HG03097 (cell line): Measurements from ENCODE around the gene NSD1.
"Not testable (repeated sequence)": the region's sequence is repeated elsewhere in the genome, so short reads cannot be mapped to it uniquely, and the experiment has no call there.

ENCODE experiments used
- ATAC-seq: cut with Tn5 transposase; IDR thresholded peaks from one replicate; pipeline ENCODE4 v1.9.1; 2021; ENCODE audit not compliant: unreplicated experiment, low FRiP score

The NSD1 gene

DNA sequence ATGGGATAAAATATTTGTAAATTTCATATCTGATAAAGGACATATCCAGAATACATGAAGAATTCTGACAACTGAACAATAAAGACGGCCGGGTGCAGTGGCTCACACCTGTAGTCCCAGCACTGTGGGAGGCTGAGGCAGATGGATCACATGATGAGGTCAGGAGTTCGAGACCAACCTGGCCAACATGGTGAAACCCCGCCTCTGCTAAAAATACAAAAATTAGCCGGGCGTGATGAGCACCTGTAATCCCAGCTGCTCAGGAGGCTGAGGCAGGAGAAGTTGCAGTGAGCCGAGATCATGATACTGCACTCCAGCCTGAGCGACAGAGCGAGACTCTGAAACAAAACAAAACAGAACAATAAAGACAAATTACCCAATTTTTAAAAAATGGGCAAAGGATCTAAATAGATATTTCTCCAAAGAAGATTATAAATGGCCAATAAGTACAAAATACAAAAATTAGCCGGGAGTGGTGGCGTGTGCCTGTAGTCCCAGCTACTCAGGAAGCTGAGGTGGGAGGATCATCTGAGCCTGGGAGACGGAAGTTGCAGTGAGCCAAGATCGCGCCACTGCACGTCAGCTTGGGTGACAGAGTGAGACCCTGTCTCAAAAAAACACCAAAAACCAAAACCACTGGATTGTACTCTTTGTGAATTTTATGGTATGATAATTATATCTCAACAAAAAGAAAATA lies 9.6 kb upstream of the NSD1 start:
- ATAC-seq = no peak

DNA sequence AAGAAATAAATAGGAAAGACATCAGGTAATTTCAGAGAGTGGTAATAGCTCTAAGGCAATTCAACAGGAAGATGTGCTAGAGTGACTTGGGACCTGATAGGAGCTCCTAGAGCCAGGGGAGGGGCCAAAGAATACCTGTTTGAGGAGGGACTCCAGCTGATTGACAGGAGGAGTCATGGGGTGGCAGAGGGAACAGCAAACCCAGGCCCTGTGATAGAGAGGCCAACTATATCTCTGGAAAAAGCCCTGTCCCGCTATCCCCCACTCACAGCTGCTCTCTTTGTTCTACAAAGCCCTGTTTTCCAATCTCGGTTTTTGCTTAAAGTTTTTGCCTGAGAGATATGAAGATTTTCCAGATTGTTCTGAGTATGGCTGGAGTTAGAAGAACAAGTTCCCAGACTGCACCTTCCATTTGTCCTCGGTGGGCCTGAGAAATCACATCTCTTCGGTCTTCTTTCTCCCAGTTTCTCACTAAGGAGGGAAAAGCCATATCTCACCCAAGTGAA lies 9.0 kb upstream of the NSD1 start:
- no peak for ATAC-seq

DNA sequence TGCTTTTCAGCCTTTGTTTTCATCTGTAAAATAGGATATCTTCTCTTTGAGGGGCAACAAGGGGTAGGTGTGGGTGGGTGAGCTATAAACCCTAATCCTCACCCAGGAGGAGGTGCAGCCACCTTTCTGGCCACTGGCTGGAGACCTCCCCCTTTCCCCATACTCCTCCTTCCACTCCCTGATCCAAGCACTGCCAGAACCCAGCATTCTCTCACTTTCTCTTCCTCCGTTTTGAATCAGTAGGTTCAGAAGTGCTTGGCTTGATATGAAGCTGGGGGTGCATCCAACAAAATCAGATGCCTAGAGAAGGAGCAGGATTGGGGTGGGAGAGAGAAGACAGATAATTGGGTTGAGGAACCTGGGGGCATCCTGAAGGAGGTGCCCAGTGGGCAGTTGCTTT lies 6.8 kb upstream of the NSD1 start:
- no peak for ATAC-seq

DNA sequence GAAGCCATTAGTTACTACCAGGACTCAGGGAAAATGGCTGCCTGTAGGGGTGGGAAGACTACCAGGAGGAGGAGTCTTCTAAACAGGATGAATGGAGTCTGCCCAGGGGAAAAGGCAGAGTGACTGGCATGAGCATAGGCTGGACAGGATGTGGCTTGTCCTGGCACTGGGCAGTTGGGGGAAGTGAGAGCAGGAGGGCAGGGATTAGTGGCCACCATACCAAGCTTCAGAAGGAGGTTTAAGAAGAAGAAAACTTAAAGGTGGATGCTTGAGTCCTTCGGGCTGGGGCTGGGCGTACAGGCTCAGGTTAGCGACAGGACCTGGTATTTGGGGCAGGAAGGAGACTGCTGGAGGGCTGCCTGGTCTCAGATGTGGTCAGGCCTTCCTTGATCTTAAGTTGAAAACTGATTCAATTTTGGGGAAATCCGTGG lies 5.0 kb upstream of the NSD1 start:
- no peak for ATAC-seq

DNA sequence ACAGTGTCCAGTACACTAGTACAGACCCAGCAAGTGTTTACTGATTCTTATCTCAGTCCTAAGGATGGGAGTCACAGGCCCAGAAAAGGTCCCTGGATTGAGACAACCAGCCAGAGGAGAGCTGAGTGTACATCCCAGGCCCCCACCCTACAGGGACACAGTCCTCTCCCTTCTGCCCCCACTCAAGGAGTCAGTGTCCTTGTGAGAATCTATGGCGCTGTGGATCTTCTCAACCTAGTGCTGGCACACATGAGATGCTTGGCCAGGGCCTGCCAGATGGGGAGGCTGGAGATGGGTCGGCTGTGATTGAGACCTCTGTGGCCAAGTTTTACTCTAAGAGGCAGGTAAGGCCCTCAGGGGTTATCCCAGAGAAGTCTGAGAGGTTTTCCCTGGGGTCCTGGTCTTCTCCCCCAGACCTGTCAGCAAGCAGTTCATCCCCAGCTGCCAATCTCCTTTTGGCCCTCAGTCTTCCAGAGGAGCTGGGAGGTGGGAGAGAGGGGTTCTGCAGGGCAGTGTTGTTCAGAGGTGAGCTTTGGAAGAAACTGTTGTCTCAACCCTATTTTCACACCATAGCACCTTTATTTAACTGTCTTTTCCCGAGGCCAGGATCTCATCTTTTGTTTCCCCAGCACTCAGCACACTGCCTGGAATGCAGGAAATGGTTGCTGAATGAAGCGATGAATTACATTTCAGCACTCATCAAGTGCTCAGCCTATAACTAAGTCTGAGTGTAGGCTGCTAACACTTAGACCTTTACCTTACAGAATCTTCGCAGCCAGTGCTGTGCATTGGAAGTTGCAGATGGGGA lies 3.2 kb upstream of the NSD1 start:
- ATAC-seq = no peak

DNA sequence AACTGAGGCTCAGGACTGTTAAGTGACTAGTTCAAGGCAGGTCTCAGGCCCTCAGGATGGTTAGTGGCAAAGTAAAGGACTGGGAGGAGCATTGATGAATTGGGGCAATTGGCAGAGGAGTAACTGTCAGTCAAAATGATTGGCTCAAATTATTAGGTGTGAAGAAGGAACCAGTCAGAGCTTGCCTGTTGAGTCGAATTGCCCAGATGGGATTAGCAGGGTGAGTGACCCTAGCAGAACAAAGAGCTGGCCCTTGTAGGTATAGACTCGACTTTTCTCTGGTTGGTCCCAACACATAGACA lies 2.6 kb upstream of the NSD1 start:
- ATAC-seq = no peak

DNA sequence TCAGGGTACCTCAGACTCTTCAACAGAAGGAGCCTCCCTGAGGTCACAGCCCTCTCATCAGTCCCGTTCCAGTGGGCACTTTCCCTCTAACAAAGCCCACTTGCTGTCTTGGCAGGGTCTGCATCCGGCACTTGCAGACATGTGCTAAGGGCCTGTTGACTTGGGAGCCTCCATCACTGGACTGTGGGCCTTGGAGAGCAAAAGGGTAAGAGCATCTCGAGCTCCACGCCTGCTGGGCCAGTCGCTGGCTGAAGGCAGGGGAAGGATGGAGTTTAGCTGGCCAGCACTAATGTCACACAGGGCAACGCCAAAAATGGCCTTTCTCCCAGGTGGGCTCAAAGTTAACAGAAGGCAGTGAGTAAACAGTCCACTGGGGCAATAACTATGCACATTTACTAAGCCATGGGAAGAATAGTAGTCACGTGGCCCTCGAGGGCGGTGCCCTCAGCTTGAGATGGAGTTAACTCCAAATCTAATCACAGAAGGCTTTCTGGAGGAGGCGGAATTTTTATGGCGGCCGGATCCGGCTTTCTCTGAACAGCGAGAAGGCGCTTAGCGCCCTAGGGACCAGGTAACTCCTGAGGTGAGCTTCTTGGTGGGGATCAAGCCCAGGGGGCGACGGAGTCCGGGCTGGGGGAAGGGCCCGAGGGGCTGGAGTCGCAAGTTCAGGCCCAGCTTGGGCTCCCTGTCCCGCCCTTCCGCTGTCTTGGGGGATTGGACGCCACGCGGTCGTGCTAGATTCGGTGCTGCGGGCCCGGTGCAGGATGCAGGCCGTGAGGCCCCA lies 2.0 kb upstream of the NSD1 start:
- ATAC-seq = no peak

DNA sequence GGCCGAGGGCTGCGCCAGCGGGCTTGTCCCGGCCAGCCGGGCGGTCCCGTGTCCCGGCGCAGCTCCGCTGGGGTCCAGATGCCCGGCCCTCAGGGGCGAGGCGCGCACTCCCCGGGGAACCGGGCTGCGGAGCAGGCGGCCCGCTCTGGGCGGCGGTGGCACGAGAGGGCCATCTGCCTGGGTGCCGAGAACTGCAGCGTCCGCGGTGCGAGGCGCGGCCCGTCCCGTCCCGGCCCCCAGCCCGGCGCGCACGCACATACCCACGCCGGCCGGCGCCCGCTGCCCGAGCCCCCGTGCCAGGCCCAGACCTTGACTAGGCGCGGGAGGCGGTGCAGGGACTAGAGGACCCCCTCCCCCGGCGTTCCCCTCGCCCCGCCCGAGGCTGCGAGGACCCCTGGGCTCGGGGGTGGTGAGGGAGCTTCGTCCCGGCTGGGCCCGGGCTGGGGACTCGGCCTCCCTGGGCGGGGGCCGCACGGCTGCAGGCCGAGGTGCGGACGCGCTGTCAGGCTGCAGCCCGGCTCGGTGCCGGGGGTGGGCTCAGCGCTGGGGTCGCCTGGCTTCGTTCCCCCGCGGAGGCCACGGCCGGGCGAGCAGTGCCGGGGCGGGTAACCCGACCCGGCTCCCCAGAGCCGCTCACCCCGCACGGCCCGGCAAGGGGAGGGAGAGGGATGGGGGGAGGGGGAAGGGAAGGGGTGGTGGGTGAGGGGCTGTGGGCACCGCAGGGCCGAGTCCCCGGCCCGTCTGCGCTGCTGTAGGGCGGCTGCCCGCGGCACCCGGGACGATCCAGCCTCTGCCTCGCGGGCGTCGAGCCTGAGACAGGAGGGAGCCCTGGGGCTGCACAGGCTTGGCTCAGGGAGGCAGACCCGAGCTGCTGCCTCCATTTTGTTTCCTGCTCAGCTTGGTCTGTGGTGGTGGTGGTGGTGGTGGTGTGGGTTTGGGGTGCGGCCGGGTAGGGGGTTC lies 1.2 kb upstream of the NSD1 start:
- no peak for ATAC-seq

DNA sequence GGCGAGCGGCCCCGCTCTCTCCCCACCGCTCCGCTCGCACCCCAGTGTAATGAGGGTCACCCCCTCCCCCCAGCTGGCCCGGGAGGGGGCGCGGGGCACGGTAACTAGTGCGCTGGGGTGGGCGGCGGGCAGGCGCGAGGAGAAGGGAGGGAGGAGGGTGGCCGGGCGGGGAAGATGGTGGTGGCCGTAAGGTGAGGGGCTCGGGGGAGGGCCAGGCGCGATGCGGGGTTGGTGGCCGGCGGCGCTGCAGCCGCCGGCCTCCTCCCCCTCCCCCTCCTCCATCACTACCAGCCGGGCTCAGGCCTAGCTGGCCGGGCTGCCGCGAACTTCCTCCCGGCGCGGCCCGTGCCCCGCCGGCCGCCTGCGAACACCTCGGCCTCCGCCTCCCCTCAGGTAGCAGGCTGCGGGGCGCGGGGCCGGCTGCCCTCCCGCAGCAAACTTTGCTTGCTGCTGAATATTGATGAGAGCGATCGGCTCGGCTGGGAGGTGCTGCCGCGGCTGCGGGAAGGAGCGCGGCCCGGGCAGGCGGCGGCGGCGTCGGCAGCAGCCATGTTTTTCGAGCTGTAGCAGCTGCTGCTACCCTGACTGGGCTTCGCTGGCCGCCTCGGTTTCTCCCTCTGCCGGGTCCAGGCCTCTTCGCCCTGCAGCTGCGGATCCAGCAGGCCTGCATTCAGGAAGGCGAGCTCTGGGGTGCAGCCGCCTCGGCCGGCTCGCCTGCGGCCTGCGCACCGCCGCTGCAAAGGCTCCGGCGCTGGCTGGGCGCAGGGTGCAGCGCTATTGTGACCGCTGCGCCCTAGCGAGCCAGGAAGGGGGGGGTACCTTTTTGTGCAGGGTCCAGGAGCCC lies 502 bp downstream of the NSD1 start:
- peak; percentile 27 for ATAC-seq

DNA sequence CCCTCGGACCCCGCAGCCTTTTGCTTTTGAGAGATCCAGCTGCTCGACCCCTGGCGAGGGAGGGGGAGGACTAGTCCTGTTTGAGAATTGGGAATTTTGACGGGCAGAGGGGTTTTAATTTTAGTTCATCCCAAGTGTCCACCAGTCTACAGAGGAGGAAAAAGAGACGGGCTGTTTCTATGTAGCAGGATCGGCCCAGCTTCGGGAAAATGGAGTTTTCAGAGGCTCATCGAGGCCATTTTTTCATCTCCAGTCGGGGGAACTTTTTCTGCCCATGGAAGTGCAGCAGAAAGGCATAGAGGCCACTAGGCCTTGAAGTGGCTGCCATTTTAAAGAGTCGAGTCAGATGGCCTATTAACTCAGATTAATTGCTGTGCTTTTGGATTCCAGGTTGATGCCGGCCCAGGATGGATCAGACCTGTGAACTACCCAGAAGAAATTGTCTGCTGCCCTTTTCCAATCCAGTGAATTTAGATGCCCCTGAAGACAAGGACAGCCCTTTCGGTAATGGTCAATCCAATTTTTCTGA lies 1.2 kb downstream of the NSD1 start:
- ATAC-seq = no peak

DNA sequence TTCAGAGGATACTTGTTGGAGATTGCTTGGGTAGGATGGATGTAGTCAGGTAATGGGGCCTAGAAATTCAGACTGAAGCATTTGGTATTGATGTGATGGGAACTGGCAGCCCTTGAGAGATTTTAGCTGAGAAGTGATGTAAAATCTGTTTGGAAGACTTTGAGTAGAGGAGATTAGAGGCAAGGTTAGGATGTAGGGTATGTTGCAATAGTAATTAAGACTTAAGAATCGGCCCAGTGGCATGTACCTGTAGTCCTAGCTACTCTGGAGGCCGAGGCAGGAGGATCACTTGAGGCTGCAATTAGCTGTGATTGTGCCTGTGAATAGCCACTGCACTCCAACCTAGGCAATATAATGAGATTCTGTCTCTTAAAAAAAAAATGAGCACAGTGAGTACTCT lies 6.7 kb downstream of the NSD1 start:
- no peak for ATAC-seq

DNA sequence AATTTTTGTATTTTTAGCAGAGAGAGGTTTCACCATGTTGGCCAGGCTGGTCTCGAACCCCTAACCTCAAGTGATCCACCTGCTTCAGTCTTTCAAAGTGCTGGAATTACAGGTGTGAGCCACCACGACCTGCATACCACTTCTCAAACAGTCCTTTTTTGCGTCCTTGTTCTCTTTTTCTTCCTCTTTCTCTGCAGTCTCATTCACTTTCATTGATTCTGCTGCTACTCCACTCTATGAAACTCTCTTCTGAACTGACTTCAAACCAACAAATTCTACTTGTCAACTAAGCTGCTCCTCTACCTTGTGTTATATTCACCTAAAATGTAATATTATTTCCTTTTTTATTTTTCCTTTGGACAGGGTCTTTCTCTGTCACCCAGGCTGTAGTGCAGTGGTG lies 7.9 kb downstream of the NSD1 start:
- ATAC-seq = no peak

DNA sequence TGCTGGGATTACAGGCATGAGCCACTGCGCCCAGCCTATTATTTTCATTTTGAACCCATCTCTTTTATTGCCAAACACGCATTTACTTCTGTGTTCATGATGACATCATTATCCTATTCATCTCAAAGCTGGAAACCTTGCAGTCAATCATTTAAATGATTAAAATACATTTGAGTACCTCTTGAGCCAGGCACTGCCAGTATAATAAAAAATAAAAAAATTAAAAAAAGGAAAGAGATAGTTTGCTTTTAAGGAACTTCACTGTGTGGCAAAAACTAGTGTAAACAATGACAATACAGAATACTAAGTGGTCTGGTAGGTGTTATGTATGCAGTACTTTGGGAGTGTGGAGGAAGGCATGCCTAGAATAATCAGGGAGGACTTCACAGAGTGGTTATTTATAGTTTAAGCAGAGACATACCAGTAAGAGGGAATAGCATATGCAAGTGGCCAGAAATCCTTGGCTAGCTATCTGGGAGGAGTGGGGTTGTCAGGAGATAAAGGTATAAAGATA lies 8.6 kb downstream of the NSD1 start:
- no peak for ATAC-seq

DNA sequence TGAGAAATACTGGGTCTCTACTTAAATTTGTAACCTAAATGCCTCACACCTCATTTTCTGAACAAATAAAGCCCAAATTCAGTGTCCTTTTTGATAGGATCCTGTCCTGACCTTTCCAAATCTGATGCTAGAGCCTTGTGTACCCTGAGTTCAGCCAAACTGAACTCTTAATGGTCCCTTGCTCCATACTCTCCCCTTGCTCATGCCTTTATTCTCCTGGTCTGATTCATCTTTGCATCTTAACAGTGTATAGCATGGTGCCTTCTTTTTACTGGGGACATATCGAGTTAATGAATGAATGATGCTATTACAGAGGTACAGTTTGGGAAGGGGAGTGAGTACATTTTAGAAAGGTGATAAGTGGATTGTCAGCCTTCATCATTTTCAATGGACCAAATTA lies 9.2 kb downstream of the NSD1 start:
- no peak for ATAC-seq

DNA sequence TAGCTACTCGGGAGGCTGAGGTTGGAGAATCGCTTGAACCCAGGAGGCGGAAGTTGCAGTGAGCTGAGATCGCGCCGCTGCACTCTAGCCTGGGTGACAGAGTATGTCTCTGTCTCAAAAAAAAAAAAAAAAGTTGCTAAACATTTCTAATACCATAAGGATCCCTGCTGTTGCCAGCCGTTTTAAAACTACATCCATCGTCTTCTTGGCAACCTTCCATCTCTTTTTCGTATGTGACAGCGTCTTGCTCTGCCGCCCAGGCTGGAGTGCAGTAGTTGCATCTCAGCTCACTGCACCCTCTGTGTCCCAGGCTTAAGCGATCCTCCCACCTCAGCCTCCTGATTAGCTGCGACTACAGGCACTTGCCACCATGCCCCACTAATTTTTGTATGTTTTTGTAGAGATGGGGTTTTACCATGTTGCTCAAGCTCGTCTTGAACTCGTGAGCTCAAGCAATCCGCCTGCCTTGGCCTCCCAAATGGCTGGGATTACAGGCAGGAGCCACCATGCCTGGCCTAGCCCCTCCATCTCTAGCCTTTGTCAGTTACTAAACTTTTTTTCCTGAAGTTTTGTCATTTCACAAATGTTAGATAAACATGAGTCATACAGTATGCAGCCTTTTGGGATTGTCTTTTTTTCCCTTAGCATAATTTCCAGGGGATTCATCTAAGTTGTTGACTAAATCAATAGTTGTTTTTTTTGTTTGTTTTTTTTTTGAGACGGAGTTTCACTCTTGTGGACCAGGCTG lies 13.5 kb downstream of the NSD1 start:
- ATAC-seq = no peak

DNA sequence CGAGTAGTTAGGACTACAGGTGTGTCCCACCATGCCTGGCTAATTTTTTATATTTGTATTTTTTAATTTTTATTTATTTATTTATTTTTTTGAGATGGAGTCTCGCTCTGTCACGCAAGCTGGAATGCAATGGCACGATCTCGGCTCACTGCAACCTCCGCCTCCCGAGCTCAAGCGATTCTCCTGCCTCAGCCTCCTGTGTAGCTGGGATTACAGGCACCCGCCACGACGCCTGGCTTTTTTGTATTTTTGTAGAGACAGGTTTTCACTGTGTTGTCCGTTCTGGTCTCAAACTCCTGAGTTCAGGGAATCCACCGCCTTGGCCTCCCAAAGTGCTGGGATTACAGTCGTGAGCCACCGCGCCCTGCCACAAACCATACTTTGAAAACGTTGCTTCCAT lies 16.5 kb downstream of the NSD1 start:
- ATAC-seq = not testable (repeated sequence)

DNA sequence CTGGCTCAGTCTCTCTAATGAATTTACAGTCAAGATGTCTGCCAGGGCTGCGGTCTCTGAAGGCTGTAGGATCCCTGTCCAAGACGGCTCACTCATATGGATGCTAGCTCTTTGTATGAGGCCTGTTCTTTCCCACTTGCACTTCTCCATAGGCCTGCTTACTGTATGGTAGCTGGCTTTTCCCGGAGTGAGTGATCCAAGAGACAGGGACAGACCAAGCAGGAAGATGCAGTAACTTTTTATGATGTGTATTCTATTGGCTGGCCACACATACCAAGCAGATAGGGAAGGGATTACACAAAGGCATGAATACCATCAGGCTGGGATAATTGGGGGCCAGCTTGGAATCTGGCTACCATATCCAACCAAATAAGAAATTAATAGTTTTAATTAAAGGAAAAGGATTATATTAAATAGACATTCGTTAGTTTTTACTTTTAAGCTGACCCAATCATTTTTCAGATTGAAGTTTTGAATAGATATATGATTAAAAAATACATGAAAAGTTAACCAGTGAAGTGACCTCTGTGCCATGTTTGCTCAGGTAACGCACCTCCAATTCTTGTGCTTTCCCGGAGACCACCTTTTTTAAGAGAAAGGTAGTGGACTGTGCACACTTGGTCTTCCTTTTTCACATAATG lies 20.6 kb downstream of the NSD1 start:
- ATAC-seq = no peak

DNA sequence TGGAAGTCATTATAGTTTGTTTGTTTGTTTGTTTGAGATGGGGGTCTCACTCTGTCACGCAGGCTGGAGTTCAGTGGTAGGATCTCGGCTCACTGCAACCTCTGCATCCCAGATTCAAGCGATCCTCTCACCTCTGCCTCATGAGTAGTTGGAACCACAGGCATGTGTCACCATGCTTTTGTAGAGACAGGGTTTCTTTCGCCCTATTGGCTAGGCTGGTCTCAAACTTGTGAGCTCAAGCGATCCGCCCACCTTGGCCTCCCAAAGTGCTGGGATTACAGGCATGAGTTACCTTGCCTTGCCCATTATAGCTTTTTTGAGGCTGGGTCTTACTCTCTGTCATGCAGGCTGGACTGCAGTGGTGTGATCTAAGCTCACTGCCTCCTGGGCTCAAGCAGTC lies 28.8 kb downstream of the NSD1 start:
- no peak for ATAC-seq
